Suprapubic skin (tissue), 4 donors: ENCODE data around the gene ALKBH8.

Experiments
- CTCF ChIP-seq, 2 donors: fragments of 200-600 bp in 1 of 2; fragments of 450-650 bp in 1 of 2; sonication (generic) in 1 of 2; IDR thresholded peaks; one replicate each; pipeline ENCODE4 v1.5.1; 2016 to 2019; ENCODE audit warnings: antibody characterized with exemption in 2 of 2, mild to moderate bottlenecking in 1 of 2, moderate library complexity in 1 of 2
- EP300 ChIP-seq: sonication (generic); formaldehyde crosslinking; IDR thresholded peaks from one replicate; pipeline ENCODE4 v1.6.1; 2017; ENCODE audit warnings: antibody characterized with exemption
- POLR2AphosphoS5 ChIP-seq, 3 donors: sonication (generic); formaldehyde crosslinking; IDR thresholded peaks; one replicate each; pipeline ENCODE4 v1.6.1; 2017; ENCODE audit warnings: antibody characterized with exemption in 3 of 3

- TF ChIP-seq POLR2AphosphoS5 (IDR thresholded peaks at IDR 0.05) (no peak), EP300 (no peak), CTCF (IDR thresholded peaks at IDR 0.05) (no peak)
Measured at GRCh38 chr11:107561688-107562087, 3.8 kb downstream of the ALKBH8 start.
